ENCODE data around the gene PNMA5. TPM values are rescaled to one million over a fixed set of nuclear protein-coding genes. Genes with fewer than 3 reads are reported as not detected.
"Not testable (repeated sequence)": the region's sequence is repeated elsewhere in the genome, so short reads cannot be mapped to it uniquely, and the experiment has no call there.

The PNMA5 gene
- not detected for polyA plus RNA-seq (2013, experiment 1 of 2)
- not detected for polyA plus RNA-seq (2013, experiment 2 of 2)

DNA sequence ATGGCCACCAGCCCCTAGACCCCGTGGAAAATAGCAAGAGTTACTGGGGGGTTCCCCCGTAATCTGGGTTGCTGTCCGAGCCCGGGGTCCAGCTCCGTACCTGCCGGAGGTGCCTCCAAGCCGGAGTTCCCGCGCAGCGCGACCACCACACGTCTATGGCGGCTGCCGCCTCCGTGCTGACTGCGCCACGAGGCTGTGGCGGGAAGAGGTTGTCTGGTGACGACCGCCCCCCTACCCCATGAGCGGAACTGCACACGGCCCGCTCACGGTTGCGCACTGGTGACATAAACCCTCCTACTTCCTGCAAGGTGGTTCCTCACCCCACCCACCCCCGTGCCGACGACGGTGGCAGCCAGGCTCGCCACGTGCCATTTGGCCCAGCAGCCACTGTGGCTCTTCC is at the start of gene PNMA5:
PNMA5 (minus strand) TSS at position 184 of the 400 bp plus-strand sequence. CDS start 2,518 bp downstream, outside the sequence.
- 89 to 94% methylated on average over 13 to 26 of the region's 31 CpGs for WGBS, 2 experiments (ENCODE audit: insufficient coverage in 2 of 2)
- Histone ChIP-seq H3K4me1 (ENCODE audit: control insufficient read depth, insufficient read depth, low read length, poor library complexity, severe bottlenecking) (no peaks in the 10 kb centered on the region), H3K4me3 (ENCODE audit: extremely low read depth, insufficient read depth, low read length, poor library complexity, severe bottlenecking) (no peak within 1 kb of the TSS), H3K36me3 (ENCODE audit: control insufficient read depth, insufficient read depth, low read length) (no peaks in the 10 kb centered on the region), H3K27ac (ENCODE audit: low read depth, low read length, severe bottlenecking) (no peak within 1 kb of the TSS), H3K9me3 (ENCODE audit: control insufficient read depth, low read length) (no peaks in the 10 kb centered on the region)

DNA sequence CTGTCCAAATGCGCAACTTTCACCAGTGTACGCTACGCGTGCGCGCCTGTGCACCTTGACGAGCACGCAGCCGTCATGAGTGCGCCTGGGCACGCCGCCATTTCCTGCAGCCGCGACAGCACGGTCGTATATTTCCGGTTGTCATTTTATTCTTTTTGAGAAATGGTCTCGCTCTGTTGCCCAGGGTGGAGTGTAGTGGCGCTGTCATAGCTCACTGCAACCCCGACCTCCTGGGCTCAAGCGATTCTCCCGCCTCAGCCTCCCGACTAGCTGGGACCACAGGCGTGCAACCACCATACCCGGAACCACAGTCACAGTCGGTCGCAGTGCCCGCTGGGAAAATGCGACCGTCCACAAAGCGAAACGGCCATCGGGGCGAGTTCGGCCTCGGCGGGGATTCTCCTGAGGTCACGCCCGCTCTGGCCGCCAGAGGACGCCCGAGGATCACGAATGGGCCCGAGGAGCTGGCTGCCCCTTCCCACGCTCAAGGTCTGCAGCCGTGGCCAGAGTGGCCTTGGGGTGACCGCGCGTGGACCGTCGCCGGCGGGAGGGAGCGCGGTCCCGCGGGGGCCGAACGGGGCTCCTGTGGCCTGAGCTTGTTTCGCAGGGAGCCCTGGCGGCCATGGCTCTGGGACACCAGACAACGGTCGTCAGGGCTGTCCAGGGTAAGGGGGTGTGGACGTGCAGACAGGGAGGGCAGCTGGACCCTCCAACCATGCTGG is 38.6 kb upstream of the PNMA5 start:
- Histone ChIP-seq H3K4me1 (ENCODE audit: control insufficient read depth, insufficient read depth, low read length, poor library complexity, severe bottlenecking) (no peaks in the 10 kb centered on the region), H3K27ac (ENCODE audit: low read depth, low read length, severe bottlenecking) (no peak overlapping the region), H3K36me3 (ENCODE audit: control insufficient read depth, insufficient read depth, low read length) (no peaks in the 10 kb centered on the region), H3K4me3 (ENCODE audit: extremely low read depth, insufficient read depth, low read length, poor library complexity, severe bottlenecking) (peak overlapping the region; percentile 11), H3K9me3 (ENCODE audit: control insufficient read depth, low read length) (no peaks in the 10 kb centered on the region)
- 30 to 45% methylated on average over 23 to 43 of the region's 64 CpGs for WGBS, 2 experiments (ENCODE audit: insufficient coverage in 2 of 2)

DNA sequence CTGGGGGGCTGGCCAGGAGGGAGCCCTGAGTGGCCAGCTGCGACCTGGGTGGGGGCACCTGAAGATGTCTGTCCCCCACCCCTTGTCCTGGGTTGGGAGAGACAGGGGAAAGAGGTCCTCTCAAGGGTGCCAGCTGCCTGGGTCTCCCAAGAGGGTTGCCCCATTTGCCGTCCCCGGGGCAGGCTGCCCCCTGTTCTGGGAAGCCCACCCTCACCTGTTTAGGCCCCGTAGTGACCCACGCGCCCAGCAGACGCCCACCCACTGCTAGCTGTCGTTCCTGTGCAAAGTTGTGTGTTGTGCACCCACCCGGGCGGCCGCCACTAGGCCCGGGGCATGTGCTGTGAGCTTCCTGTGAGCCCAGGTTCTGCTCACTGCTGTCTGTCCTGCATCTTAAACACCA is 36.9 kb upstream of the PNMA5 start:
- H3K4me3 ChIP-seq (ENCODE audit: extremely low read depth, insufficient read depth, low read length, poor library complexity, severe bottlenecking): no peak overlapping the region
- no peaks in the 10 kb centered on the region for H3K9me3 ChIP-seq (ENCODE audit: control insufficient read depth, low read length)
- no peaks in the 10 kb centered on the region for H3K4me1 ChIP-seq (ENCODE audit: control insufficient read depth, insufficient read depth, low read length, poor library complexity, severe bottlenecking)
- no peaks in the 10 kb centered on the region for H3K36me3 ChIP-seq (ENCODE audit: control insufficient read depth, insufficient read depth, low read length)
- no peak overlapping the region for H3K27ac ChIP-seq (ENCODE audit: low read depth, low read length, severe bottlenecking)
- 89 to 100% methylated on average over 1 to 8 of the region's 12 CpGs for WGBS, 2 experiments (ENCODE audit: insufficient coverage in 2 of 2)

DNA sequence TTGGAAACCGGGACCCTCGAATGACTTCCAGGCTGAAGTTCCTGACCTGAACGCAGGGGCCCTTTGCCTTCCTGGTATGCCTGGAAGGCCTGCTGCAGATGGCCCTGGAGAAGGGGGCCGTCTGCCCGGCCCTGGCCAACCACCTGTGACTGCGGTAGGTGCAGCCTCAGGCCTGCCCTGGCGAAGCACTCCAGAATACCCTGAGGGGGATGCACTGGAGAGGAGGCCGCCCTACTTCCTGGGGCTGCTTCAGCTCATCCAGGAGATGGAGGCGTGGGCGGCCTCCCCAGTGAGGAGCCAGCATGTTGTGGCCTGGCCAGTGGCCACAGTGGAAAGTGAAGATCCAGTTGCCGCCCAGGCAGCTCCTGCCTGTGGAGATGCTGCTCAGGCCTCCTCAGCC is 36.0 kb upstream of the PNMA5 start:
- Histone ChIP-seq H3K4me3 (ENCODE audit: extremely low read depth, insufficient read depth, low read length, poor library complexity, severe bottlenecking) (no peak overlapping the region), H3K36me3 (ENCODE audit: control insufficient read depth, insufficient read depth, low read length) (no peaks in the 10 kb centered on the region), H3K9me3 (ENCODE audit: control insufficient read depth, low read length) (no peaks in the 10 kb centered on the region), H3K4me1 (ENCODE audit: control insufficient read depth, insufficient read depth, low read length, poor library complexity, severe bottlenecking) (no peaks in the 10 kb centered on the region), H3K27ac (ENCODE audit: low read depth, low read length, severe bottlenecking) (no peak overlapping the region)
- 72 to 93% methylated on average over 5 of the region's 11 CpGs for WGBS, 2 experiments (ENCODE audit: insufficient coverage in 2 of 2)

DNA sequence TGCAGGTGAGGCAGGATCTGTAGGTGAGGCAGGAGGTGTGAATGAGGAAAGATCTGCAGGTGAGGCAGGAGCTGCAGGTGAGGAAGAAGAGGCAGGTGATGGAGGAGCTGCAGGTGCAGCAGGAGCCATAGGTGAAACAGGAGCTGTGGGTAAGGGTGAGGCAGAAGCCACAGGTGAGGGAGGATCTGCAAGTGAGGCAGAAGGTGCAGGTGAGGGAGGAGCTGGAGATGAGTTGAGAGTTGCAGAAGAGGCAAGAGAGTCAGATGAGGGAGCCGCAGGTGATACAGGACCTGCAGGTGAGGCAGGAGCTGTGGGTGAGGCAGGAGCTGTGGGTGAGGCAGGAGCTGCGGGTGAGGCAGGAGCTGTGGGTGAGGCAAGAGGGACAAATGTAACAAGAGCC is 35.2 kb upstream of the PNMA5 start:
- Histone ChIP-seq H3K4me1 (ENCODE audit: control insufficient read depth, insufficient read depth, low read length, poor library complexity, severe bottlenecking) (no peaks in the 10 kb centered on the region), H3K36me3 (ENCODE audit: control insufficient read depth, insufficient read depth, low read length) (no peaks in the 10 kb centered on the region), H3K4me3 (ENCODE audit: extremely low read depth, insufficient read depth, low read length, poor library complexity, severe bottlenecking) (no peak overlapping the region), H3K27ac (ENCODE audit: low read depth, low read length, severe bottlenecking) (no peak overlapping the region), H3K9me3 (ENCODE audit: control insufficient read depth, low read length) (no peaks in the 10 kb centered on the region)
- 89% methylated on average over 1 of the region's 2 CpGs; no CpG with 5 or more reads in 1 of the 2 experiments for WGBS, 2 experiments (ENCODE audit: insufficient coverage in 2 of 2)

DNA sequence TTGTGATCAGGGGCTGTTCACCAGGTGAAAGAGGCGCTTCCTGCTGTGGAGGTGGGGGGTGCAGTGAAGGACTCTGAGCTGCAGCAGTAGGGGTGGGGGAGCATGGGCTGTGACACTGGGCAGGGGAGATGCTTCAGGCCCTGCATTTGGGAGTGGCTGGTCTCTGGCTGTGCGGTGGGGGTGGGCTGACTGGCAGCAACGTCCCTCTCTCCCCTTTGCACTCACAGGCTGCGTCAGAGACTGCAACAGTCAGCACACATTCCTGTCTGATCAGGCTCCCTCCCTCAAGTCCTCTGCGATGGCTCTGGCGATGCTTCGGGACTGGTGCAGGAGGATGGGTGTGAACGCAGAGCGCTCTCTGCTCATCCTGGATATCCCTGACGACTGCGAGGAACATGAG is 34.6 kb upstream of the PNMA5 start:
- not testable (repeated sequence) for H3K4me3 ChIP-seq (ENCODE audit: extremely low read depth, insufficient read depth, low read length, poor library complexity, severe bottlenecking); H3K36me3 ChIP-seq (ENCODE audit: control insufficient read depth, insufficient read depth, low read length); H3K27ac ChIP-seq (ENCODE audit: low read depth, low read length, severe bottlenecking); H3K4me1 ChIP-seq (ENCODE audit: control insufficient read depth, insufficient read depth, low read length, poor library complexity, severe bottlenecking); H3K9me3 ChIP-seq (ENCODE audit: control insufficient read depth, low read length)
- WGBS, 2 experiments (ENCODE audit: insufficient coverage in 2 of 2): no CpG with 5 or more reads among the region's 11 CpGs

DNA sequence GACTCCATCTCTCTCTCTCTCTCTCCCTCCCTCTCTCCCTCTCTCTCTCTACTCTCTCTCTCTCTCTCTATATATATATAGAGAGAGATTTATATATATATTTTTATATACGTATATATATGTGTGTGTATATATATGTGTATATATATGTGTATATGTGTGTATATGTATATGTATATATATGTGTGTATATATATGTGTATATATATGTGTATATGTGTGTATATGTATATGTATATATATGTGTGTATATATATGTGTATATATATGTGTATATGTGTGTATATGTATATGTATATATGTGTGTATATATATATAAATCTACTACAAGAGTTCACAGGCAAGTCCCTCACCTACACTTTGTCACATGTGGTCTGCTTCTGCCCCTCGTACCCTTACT is 32.6 kb upstream of the PNMA5 start:
- not testable (repeated sequence) for H3K4me3 ChIP-seq (ENCODE audit: extremely low read depth, insufficient read depth, low read length, poor library complexity, severe bottlenecking); H3K4me1 ChIP-seq (ENCODE audit: control insufficient read depth, insufficient read depth, low read length, poor library complexity, severe bottlenecking); H3K36me3 ChIP-seq (ENCODE audit: control insufficient read depth, insufficient read depth, low read length); H3K9me3 ChIP-seq (ENCODE audit: control insufficient read depth, low read length); H3K27ac ChIP-seq (ENCODE audit: low read depth, low read length, severe bottlenecking)
- WGBS, 2 experiments (ENCODE audit: insufficient coverage in 2 of 2): no CpG with 5 or more reads among the region's 2 CpGs

DNA sequence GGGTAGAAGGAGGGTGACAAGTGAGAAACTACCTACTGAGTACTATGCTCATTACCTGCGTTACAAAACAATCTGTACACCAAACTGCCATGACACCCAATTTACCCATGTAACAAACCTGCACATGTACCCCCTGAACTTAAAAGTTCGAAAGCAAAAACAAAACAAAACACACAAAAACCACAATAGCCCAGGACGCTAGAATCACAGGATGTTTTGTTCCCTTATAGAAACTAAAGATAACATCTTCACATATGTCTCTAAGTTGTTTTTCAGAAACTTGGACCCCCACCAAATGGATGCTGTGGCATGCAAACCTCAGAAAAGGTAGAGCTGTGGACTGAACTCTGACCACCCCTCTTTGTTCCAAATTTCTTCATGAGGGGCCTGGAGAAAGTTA is 25.2 kb upstream of the PNMA5 start:
- Histone ChIP-seq H3K4me1 (ENCODE audit: control insufficient read depth, insufficient read depth, low read length, poor library complexity, severe bottlenecking) (no peaks in the 10 kb centered on the region), H3K36me3 (ENCODE audit: control insufficient read depth, insufficient read depth, low read length) (no peaks in the 10 kb centered on the region), H3K27ac (ENCODE audit: low read depth, low read length, severe bottlenecking) (no peak overlapping the region), H3K4me3 (ENCODE audit: extremely low read depth, insufficient read depth, low read length, poor library complexity, severe bottlenecking) (no peak overlapping the region), H3K9me3 (ENCODE audit: control insufficient read depth, low read length) (no peaks in the 10 kb centered on the region)
- 80% methylated on average over 2 of the region's 3 CpGs; no CpG with 5 or more reads in 1 of the 2 experiments for WGBS, 2 experiments (ENCODE audit: insufficient coverage in 2 of 2)

DNA sequence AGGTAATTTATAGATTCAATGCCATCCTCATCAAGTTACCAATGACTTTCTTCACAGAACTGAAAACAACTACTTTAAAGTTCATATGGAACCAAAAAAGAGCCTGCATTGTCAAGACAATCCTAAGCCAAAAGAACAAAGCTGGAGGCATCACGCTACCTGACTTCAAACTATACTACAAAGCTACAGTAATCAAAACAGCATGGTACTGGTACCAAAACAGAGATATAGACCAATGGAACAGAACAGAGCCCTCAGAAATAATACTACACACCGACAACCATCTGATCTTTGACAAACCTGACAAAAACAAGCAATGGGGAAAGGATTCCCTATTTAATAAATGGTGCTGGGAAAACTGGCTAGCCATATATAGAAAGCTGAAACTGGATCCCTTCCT is 23.3 kb upstream of the PNMA5 start:
- not testable (repeated sequence) for H3K27ac ChIP-seq (ENCODE audit: low read depth, low read length, severe bottlenecking); H3K4me1 ChIP-seq (ENCODE audit: control insufficient read depth, insufficient read depth, low read length, poor library complexity, severe bottlenecking); H3K36me3 ChIP-seq (ENCODE audit: control insufficient read depth, insufficient read depth, low read length); H3K4me3 ChIP-seq (ENCODE audit: extremely low read depth, insufficient read depth, low read length, poor library complexity, severe bottlenecking); H3K9me3 ChIP-seq (ENCODE audit: control insufficient read depth, low read length)
- no CpG with 5 or more reads among the region's 2 CpGs for whole genome bisulfite sequencing, 2 experiments (ENCODE audit: insufficient coverage in 2 of 2)

DNA sequence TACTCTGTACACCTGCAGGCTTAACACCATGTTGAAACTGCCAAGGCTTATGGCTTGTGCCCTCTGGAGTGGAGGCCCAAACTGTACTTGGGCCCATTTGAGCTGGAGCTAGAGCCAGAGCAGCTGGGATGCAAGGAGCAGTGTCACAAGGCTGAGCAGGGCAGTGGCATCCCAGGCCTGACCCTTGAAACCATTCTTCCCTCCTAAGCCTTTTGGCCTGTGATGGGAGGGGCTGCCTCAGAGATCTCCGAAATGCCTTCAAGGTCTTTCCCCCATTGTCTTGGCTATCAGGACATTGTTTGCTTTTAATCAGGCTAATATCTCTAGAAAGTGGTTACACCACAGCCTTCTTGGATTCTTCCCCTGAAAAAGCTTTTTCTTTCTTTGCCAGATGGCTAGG is 10.9 kb upstream of the PNMA5 start:
- Histone ChIP-seq H3K36me3 (ENCODE audit: control insufficient read depth, insufficient read depth, low read length) (no peaks in the 10 kb centered on the region), H3K4me1 (ENCODE audit: control insufficient read depth, insufficient read depth, low read length, poor library complexity, severe bottlenecking) (no peaks in the 10 kb centered on the region), H3K4me3 (ENCODE audit: extremely low read depth, insufficient read depth, low read length, poor library complexity, severe bottlenecking) (no peak overlapping the region), H3K27ac (ENCODE audit: low read depth, low read length, severe bottlenecking) (no peak overlapping the region), H3K9me3 (ENCODE audit: control insufficient read depth, low read length) (no peaks in the 10 kb centered on the region)
- no CpG with 5 or more reads among the region's 1 CpG for WGBS, 2 experiments (ENCODE audit: insufficient coverage in 2 of 2)

DNA sequence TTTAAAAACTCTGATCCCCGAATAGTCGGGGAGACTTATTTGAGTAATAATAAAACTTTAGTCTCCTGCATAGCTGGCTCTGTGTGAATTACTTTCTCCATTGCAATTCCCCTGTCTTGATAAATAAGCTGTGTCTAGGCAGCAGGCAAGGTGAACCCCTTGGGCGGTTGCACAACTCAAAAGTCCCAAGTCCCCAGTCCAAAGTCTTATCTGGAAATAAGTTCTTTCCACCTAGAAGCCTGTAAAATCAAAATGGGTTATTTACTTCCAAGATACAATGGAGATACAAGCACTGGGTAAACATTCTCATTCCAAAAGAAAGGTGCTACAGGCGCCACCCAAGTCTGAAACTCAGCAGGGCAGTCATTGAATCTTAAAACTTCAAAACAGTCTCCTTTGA is 10.1 kb upstream of the PNMA5 start:
- Histone ChIP-seq H3K4me1 (ENCODE audit: control insufficient read depth, insufficient read depth, low read length, poor library complexity, severe bottlenecking) (no peaks in the 10 kb centered on the region), H3K36me3 (ENCODE audit: control insufficient read depth, insufficient read depth, low read length) (no peaks in the 10 kb centered on the region), H3K9me3 (ENCODE audit: control insufficient read depth, low read length) (no peaks in the 10 kb centered on the region), H3K4me3 (ENCODE audit: extremely low read depth, insufficient read depth, low read length, poor library complexity, severe bottlenecking) (no peak overlapping the region), H3K27ac (ENCODE audit: low read depth, low read length, severe bottlenecking) (no peak overlapping the region)
- 80% methylated on average over 1 of the region's 4 CpGs; no CpG with 5 or more reads in 1 of the 2 experiments for WGBS, 2 experiments (ENCODE audit: insufficient coverage in 2 of 2)

Measured in mesodermal cell (in vitro differentiated cells).